CD4-positive, alpha-beta T cell treated with Interleukin-6 for 4 hours (primary cell): ENCODE measurements around the gene PARD3.
"Not testable (repeated sequence)": the region's sequence is repeated elsewhere in the genome, so short reads cannot be mapped to it uniquely, and the experiment has no call there.

Source experiments
- DNase-seq: peaks from one replicate; pipeline ENCODE4 v3.0.0-alpha.2; 2020; ENCODE audit warnings: mixed read lengths

Gene PARD3

DNA sequence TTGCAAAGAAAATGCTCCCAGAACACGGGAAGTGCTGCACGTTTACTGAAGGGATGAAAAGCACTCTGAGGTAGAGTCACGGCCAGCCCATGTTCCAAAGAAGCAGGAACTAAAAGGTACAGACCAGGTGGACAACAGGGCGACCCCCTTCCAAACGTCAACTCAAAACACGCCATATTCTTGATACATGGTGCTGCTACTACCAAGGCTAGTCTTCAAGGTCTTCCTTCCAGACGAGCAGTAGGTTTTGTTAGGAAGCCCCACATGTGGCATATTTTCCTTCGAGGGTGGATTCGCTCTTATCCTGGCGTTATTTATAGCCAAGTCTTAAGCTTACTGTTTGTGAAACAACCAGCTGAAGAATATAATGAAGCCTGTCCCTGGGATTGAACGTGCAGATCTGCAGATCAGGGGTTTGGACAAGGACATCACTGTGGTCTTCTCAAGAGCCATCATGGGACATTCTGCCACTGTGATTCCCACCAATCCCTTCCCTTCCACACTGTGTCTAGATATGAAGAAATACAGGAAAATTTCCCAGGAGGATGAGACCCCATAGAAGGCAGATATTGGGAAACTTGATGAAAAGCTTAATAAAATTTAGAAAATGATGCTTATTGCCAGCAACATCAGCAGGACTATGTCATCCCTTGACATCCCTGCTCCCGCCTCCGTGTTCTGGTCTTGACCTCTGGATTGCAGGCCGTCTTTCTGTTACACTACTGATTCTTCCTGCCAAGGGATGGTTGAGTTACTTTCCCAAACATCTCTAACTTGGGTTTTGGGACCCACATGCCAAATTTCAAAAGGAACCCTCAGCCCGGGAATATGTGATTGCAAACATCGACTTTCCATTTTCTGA is 734.4 kb downstream of the PARD3 start:
- no peak for DNase-seq

GRCh38 chr10:34079702-34080484 is 735.2 kb downstream of the PARD3 start:
- no peak for DNase-seq

DNA sequence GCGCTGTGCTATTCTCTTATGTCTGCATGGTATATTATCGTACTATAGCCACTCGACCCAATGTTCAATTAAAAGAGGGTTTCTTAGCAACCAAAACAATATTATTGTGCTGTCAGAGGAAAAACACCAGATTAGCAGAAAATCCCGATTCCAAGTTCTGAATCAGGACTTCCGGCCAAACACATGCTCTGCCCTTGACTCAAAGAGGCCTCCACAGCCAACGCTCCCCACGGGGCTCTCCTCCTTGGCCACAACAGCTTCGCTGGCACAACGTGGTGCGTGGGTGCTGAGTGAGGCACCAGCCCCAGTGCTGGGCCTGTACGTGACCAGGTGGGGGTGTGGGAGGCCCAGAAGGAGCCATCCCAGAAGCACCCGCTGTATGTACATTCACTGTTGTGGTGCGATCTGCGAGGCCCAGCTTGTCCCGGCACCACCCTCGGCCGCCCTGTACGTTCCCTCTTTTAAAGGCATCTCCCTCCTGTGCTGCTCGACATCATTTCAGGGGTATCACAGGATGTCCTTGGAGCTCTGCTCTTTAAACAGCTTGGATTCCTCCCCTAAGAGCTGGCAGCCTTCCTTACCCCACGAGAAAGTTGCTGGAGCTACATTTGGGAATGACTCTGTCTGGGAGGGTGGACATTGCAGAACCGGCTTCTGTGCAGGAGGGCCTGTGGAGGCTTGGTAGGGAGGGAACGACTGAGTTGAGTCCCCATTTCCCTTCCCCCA is 736.2 kb downstream of the PARD3 start:
- no peak for DNase-seq

GRCh38 chr10:34078017-34078744 is 736.9 kb downstream of the PARD3 start:
- no peak for DNase-seq

- no peak for DNase-seq
Measured at GRCh38 chr10:34076443-34076842, 738.7 kb downstream of the PARD3 start.

- DNase-seq, result no peak
Measured at GRCh38 chr10:34075254-34075926, 739.7 kb downstream of the PARD3 start.

DNA sequence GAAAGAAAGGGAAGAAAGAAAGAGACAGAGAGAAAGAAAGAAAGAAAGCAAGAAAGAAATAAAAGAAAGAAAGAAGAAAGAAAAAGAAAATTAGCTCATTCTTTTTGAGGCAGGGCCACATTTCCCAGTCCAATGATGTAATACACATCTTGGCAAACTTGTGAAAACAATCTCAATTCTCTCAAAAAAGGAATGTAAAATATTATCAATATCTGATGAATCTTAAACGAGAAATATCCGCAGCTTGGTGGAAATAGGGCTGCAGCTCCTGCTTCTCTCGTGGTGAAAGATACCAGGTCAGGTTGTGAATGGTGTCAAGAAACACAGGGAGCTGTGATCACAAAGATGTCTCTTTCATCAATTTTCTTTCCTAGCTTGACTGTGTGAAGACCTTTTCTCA is 741.0 kb downstream of the PARD3 start:
- no peak for DNase-seq

DNA sequence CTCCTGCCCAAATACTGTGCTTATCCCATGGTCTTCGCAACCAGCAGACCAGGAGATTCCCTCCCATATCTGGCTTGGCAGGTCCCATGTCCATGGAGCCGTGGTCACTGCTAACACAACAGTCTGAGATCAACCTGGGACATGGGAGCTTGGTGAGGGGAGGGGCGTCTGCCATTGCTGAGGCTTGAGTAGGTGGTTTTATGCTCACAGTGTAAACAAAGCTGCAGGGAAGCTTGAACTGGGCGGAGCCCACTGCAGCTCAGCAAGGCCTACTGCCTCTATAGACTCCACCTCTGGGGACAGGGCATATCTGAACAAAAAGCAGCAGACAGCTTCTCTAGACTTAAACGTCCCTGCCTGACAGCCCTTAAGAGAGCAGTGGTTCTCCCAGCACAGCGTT is 747.4 kb downstream of the PARD3 start:
- not testable (repeated sequence) for DNase-seq

DNA sequence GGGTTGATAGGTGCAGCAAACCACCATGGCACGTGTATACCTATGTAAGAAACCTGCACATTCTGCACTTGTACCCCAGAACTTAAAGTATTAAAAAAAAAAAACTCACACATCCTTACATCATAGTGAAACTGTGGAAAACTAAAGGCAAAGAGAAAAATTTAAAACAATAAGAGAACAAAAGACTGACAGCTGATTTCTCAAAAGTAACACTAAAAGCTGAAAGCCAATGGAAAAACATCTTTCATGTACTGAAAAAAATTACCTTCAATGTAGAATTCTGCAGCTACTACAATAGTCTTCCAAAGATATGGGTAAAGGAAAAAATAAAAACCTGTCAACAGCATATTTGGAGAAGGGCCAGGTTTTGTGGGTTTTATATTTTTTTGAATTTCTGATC is 751.5 kb downstream of the PARD3 start:
- no peak for DNase-seq

GRCh38 chr10:34061841-34062240 is 753.3 kb downstream of the PARD3 start:
- no peak for DNase-seq
